DMS79 (cell line): ENCODE measurements around the gene USP20.

Source experiments
- DNase-seq: peaks from one replicate; lab custom pipeline; 2025; lab: John Stamatoyannopoulos, UW

The USP20 gene

GRCh38 chr9:129919841-129920240 lies 84.6 kb downstream of the USP20 start:
- no peak for DNase-seq

GRCh38 chr9:129921905-129922304 lies 86.6 kb downstream of the USP20 start:
- DNase-seq: no peak

GRCh38 chr9:129923589-129923988 lies 88.3 kb downstream of the USP20 start:
- no peak for DNase-seq

GRCh38 chr9:129929496-129930125 lies 94.4 kb downstream of the USP20 start:
- no peak for DNase-seq

- DNase-seq: no peak
Measured at GRCh38 chr9:129930743-129931142, 95.5 kb downstream of the USP20 start.
